Measurements from ENCODE around the gene POU3F1. TPM values are rescaled to one million over a fixed set of nuclear protein-coding genes. Genes with fewer than 3 reads are reported as not detected.

Gene POU3F1
- polyA plus RNA-seq, 1 donor from 2014 or later: not detected

DNA sequence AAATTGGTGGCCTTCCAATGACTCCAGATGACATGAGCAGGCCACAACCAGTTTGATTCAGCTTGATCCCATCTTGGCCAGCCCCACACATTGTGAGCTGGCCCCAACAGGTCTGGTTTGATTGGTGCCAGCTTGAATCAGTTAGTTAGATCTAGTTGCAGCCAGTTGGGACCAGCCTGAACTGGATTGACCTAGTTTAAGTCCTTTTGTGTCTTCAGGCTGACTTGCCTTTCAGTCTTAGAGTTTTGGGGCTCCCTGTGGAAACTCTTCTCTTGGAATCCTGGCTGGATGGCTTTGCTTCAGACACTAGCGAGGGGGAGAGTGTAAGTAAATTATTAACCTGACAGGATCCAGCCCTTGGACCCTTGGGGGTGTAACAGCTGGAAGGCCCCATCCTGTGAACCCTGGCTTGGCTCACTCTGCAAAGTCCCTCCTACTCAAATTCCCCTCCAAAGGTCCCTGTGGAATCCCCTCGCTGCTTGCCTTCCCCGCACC is 36.2 kb upstream of the POU3F1 start:
- H3K36me3 Mint-ChIP-seq: no peaks in the 10 kb centered on the region
- H3K27me3 Mint-ChIP-seq: no peaks in the 10 kb centered on the region
- no peaks in the 10 kb centered on the region for H3K4me1 Mint-ChIP-seq
- no peak overlapping the region for H3K27ac Mint-ChIP-seq
- no peaks in the 10 kb centered on the region for H3K9me3 Mint-ChIP-seq
- H3K4me3 Mint-ChIP-seq: no peak overlapping the region

- no peak overlapping the region for H3K27ac Mint-ChIP-seq
- H3K27me3 Mint-ChIP-seq: no peaks in the 10 kb centered on the region
- no peaks in the 10 kb centered on the region for H3K4me1 Mint-ChIP-seq
- H3K4me3 Mint-ChIP-seq: no peak overlapping the region
- H3K9me3 Mint-ChIP-seq: no peaks in the 10 kb centered on the region
- H3K36me3 Mint-ChIP-seq: no peaks in the 10 kb centered on the region
Measured at GRCh38 chr1:38079019-38079418, 32.4 kb upstream of the POU3F1 start.

GRCh38 chr1:38077523-38078147 is 31.0 kb upstream of the POU3F1 start:
- H3K27me3 Mint-ChIP-seq: no peaks in the 10 kb centered on the region
- peaks cover 0 to 2% (median 0%) of the 10 kb centered on the region in 3 donors for H3K4me1 Mint-ChIP-seq
- H3K36me3 Mint-ChIP-seq: no peaks in the 10 kb centered on the region
- H3K27ac Mint-ChIP-seq: no peak overlapping the region
- no peaks in the 10 kb centered on the region for H3K9me3 Mint-ChIP-seq
- H3K4me3 Mint-ChIP-seq: no peak overlapping the region

DNA sequence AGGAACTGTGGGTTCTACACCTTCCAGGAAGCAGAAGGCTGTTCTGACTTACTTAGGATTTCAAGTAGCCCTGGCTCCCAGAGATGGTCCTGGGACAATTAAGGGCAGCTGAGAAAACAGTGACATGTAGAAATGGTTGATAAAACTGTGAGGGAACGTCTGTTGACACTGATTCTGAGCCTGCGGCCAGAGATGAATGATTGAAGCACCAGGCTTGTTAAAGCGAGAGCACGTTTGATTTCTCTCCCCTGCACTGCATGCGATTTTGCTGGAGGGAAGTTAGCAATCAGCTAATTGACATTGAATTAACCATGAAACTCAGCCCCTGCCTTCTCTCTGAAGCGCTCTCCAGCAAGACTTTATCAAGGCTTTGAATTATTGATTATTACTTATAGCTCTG is 29.9 kb upstream of the POU3F1 start:
- peaks cover 0 to 3% (median 0%) of the 10 kb centered on the region in 3 donors for H3K4me1 Mint-ChIP-seq
- no peaks in the 10 kb centered on the region for H3K36me3 Mint-ChIP-seq
- no peak overlapping the region for H3K4me3 Mint-ChIP-seq
- H3K27ac Mint-ChIP-seq: no peak overlapping the region
- H3K9me3 Mint-ChIP-seq: no peaks in the 10 kb centered on the region
- H3K27me3 Mint-ChIP-seq: no peaks in the 10 kb centered on the region

DNA sequence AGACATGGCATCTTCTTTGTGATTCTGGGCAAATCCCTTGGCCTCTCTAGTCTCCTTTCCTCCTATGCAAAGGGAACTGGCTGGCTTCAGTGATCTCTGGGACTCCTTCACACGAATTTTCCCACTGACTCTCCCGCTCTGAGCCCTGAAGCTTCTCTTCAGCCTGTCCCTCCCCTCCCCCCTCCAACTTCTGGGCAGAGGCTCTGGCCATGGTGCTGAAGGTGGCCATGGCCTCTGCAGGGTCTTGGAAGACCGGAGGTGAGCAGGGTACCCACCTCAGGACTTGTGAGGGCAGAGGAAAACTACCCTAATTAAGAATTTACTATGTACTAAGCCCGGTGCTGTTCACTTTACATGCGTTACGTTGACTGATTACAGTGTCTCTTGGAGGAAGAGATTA is 29.4 kb upstream of the POU3F1 start:
- Mint-ChIP-seq H3K4me1 (peaks cover 0 to 3% (median 0%) of the 10 kb centered on the region in 3 donors), H3K4me3 (no peak overlapping the region), H3K27ac (no peak overlapping the region), H3K36me3 (no peaks in the 10 kb centered on the region), H3K9me3 (no peaks in the 10 kb centered on the region), H3K27me3 (no peaks in the 10 kb centered on the region)

GRCh38 chr1:38075191-38075590 is 28.6 kb upstream of the POU3F1 start:
- peaks cover 0 to 3% (median 0%) of the 10 kb centered on the region in 3 donors for H3K4me1 Mint-ChIP-seq
- peaks cover 3% of the 10 kb centered on the region for H3K27me3 Mint-ChIP-seq
- H3K9me3 Mint-ChIP-seq: no peaks in the 10 kb centered on the region
- H3K27ac Mint-ChIP-seq: no peak overlapping the region
- H3K36me3 Mint-ChIP-seq: no peaks in the 10 kb centered on the region
- no peak overlapping the region for H3K4me3 Mint-ChIP-seq

DNA sequence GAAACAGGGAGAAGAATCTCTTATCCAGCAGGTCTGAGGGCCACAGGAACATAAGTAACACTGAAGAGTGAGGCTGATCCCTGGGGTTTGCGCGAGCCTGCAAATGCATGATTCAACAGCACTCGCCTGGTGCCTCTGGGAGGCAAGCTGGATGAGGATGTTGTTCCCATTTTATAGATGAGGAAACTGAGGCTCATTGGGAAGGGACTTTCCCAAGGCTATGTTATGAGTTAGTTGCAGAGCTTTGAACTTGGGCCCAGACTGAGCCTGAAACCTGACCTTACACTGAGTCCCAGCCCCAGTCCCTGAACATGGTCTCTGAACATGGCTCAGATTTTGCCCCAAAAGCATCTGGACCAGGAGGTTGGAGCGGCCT is 27.7 kb upstream of the POU3F1 start:
- no peak overlapping the region for H3K27ac Mint-ChIP-seq
- H3K9me3 Mint-ChIP-seq: no peaks in the 10 kb centered on the region
- H3K27me3 Mint-ChIP-seq: peaks cover 3% of the 10 kb centered on the region
- no peak overlapping the region for H3K4me3 Mint-ChIP-seq
- peaks cover 0 to 3% (median 0%) of the 10 kb centered on the region in 3 donors for H3K4me1 Mint-ChIP-seq
- H3K36me3 Mint-ChIP-seq: no peaks in the 10 kb centered on the region

GRCh38 chr1:38073534-38074301 is 27.1 kb upstream of the POU3F1 start:
- no peaks in the 10 kb centered on the region for H3K36me3 Mint-ChIP-seq
- no peaks in the 10 kb centered on the region for H3K9me3 Mint-ChIP-seq
- no peak overlapping the region for H3K4me3 Mint-ChIP-seq
- no peak overlapping the region for H3K27ac Mint-ChIP-seq
- peaks cover 0 to 3% (median 0%) of the 10 kb centered on the region in 3 donors for H3K4me1 Mint-ChIP-seq
- H3K27me3 Mint-ChIP-seq: peaks cover 3% of the 10 kb centered on the region

DNA sequence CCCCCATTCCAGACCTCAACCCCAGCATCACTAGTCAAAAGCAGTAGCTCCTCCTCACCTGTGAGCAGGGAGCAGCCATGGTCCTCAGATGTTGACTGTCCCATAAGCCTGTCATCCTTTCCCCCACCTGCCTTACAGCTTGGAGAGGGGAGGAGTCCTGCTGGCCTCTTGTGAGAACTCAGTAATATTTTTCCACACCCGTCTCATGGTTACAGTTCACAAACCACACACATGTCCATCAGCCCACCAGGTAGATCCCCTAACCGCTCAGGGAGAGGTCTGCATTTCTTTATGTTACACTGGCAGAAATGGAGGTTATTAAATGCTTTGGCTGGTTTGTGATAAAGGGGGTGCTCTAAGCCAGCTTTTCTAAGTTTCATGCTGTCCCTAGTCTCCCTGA is 26.3 kb upstream of the POU3F1 start:
- no peaks in the 10 kb centered on the region for H3K9me3 Mint-ChIP-seq
- peaks cover 0 to 3% (median 1%) of the 10 kb centered on the region in 3 donors for H3K4me1 Mint-ChIP-seq
- peaks cover 3% of the 10 kb centered on the region for H3K27me3 Mint-ChIP-seq
- no peak overlapping the region for H3K27ac Mint-ChIP-seq
- no peaks in the 10 kb centered on the region for H3K36me3 Mint-ChIP-seq
- H3K4me3 Mint-ChIP-seq: no peak overlapping the region

GRCh38 chr1:38071312-38072256 is 25.0 kb upstream of the POU3F1 start:
- H3K9me3 Mint-ChIP-seq: no peaks in the 10 kb centered on the region
- peaks cover 0 to 3% (median 3%) of the 10 kb centered on the region in 3 donors for H3K4me1 Mint-ChIP-seq
- peaks cover 6% of the 10 kb centered on the region for H3K27me3 Mint-ChIP-seq
- H3K36me3 Mint-ChIP-seq: no peaks in the 10 kb centered on the region
- H3K4me3 Mint-ChIP-seq: no peak overlapping the region
- H3K27ac Mint-ChIP-seq: no peak overlapping the region

GRCh38 chr1:38068980-38069340 is 22.4 kb upstream of the POU3F1 start:
- H3K36me3 Mint-ChIP-seq: no peaks in the 10 kb centered on the region
- no peak overlapping the region for H3K4me3 Mint-ChIP-seq
- peaks cover 0 to 3% (median 3%) of the 10 kb centered on the region in 3 donors for H3K4me1 Mint-ChIP-seq
- no peak overlapping the region for H3K27ac Mint-ChIP-seq
- peaks cover 6% of the 10 kb centered on the region for H3K27me3 Mint-ChIP-seq
- no peaks in the 10 kb centered on the region for H3K9me3 Mint-ChIP-seq

DNA sequence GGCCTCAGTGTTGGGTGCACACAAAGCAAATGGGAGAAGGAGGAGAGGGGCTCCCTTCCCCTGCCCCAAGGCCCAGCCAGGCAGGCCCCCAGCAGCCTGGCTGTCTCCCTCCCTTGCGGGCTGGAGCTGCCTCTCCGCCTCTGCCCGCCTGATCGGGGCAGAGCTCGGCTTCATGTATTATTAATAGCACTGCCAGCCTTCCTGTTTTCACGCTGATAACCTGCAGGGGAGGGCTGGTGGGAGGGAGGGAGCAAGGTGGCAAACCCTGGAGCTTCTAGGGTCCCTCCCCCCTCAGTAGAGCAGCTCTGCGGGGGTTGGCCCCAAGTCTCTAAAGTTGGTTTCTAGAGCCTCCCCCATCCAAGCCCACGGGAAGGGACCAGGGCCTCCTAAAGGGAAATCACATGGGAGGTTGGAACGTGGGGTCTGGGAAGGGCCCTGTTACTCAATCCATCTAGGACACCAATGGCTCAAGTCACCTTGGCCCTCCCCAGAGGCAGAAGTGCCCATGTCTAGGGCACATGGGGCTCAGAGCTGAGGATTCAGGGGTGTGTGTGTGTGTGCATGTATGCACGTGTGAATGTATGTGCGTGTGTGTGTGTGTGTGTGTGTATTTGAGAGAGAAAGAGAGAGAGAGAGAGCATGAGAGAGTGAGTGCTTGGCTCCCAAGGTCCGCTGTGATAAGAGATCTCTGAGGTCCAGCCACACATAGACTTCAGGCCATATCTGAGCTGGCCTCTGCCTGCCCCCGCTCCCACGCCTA is 21.8 kb upstream of the POU3F1 start:
- H3K4me1 Mint-ChIP-seq: peaks cover 0 to 3% (median 3%) of the 10 kb centered on the region in 3 donors
- no peaks in the 10 kb centered on the region for H3K36me3 Mint-ChIP-seq
- H3K27me3 Mint-ChIP-seq: peaks cover 6% of the 10 kb centered on the region
- H3K9me3 Mint-ChIP-seq: no peaks in the 10 kb centered on the region
- no peak overlapping the region for H3K27ac Mint-ChIP-seq
- H3K4me3 Mint-ChIP-seq: no peak overlapping the region

GRCh38 chr1:38064197-38064903 is 17.8 kb upstream of the POU3F1 start:
- no peaks in the 10 kb centered on the region for H3K36me3 Mint-ChIP-seq
- peaks cover 3 to 8% (median 6%) of the 10 kb centered on the region in 3 donors for H3K4me1 Mint-ChIP-seq
- no peak overlapping the region for H3K27ac Mint-ChIP-seq
- peaks cover 0 to 3% (median 0%) of the 10 kb centered on the region in 3 donors for H3K9me3 Mint-ChIP-seq
- H3K27me3 Mint-ChIP-seq: peaks cover 4% of the 10 kb centered on the region
- no peak overlapping the region for H3K4me3 Mint-ChIP-seq

DNA sequence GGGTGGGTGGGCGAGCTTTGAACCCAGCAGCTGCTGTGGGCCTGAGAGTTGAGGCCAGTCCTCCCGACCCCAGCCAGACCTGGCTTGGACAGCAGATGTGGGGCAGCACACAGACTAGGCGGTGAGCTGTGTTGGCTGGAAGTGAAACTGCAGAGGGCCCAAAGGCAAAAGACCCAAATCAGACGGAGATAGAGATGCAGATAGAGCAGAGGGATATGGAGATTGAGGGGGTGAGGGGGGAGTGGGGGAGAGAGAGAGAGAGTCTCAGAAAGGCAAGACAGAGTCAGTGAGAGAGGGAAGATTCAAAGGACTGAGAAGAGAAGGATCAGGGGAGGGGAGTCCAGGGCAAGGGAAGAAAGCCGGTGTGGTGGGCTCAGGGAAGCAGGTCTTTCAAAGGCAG is 17.0 kb upstream of the POU3F1 start:
- H3K9me3 Mint-ChIP-seq: peaks cover 0 to 3% (median 0%) of the 10 kb centered on the region in 3 donors
- H3K4me3 Mint-ChIP-seq: no peak overlapping the region
- peaks cover 4% of the 10 kb centered on the region for H3K27me3 Mint-ChIP-seq
- H3K4me1 Mint-ChIP-seq: peaks cover 3 to 8% (median 6%) of the 10 kb centered on the region in 3 donors
- H3K27ac Mint-ChIP-seq: no peak overlapping the region
- no peaks in the 10 kb centered on the region for H3K36me3 Mint-ChIP-seq

Measured in IgD-negative memory B cell (primary cell).